ENCODE results near the gene NCBP2.

The NCBP2 gene

DNA sequence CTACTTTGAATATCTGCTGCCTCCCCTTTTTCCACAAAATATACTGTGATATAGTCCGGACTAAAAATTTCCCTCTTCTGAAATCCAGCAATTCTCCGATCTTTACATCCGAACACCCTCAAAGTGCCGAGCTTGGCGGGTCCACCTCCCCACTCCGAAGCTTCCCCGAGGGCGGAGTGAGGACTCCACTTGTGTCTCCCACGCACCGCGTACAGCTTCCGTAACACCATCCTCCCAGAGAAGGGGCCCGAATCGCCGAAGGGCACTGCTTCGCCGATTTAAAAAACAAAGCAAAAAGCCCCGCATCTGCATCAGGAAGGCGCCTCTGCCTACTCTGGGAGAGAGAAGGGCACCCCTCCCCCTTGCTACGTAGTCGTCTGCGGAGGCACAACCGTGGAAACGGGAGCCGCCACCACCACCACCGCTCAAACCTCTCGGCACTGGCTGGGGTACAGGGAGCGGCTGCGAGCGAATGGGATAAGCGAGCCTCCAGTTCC, 551 bp downstream of the NCBP2 start:
- peak; percentile 62 for DNase-seq (ENCODE audit: low read depth)

DNA sequence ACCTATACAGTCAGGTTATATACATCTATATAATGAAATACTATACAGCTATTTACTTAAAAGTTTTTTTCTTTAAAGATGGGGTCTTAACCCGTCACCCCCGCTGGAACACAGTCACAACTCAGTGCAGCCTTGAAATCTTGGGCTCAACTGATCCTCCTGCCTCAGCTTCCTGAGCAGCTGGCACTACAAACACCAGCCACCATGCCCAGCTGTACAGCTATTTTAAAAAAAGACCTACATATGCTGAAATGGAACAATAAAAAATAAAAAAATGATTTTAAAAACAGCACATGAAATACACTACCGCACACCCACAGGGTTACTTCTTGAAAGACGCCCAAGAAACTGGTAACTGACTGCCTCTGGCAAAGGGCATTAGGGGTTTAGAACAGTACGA, 3.8 kb downstream of the NCBP2 start:
- DNase-seq (ENCODE audit: low read depth), result no peak

DNA sequence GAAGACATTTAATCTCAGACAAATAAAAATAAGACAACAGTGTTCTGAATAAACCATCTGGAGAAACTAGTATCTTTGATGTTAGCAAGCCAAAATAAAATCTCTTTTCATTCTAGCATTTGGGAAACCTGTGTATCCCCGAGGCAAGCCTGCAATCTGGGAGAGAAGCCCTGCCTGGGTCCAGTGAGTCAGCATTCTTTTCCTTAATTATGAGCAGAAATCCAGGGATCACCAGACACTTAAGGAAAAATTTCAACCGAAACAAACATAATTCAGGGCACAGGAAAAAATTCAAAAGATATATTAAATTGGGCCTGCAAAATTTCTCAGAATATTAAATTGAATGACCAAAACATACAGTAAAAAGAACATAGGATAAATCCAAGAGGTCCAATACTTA, 4.2 kb downstream of the NCBP2 start:
- peak; percentile 58 for DNase-seq (ENCODE audit: low read depth)

DNA sequence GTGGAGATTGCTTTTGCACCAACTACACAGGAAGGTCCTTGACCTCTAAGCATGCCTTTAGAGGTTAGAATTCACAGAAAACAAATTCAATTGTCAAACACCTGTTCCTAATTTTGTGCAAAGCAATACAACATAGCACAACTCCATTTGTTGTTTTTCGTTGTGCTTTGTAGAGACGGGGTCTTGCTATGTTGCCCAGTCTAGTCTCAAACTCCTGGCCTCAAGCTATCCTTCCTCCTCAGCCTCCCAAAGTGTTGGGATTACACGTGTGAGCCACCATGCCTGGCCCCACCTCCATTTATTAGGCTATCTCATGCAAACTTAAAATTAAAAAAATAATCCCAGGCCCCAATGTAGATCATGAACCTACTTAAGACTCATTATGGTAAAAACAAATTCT, 6.0 kb downstream of the NCBP2 start:
- DNase-seq (ENCODE audit: low read depth), result no peak

DNA sequence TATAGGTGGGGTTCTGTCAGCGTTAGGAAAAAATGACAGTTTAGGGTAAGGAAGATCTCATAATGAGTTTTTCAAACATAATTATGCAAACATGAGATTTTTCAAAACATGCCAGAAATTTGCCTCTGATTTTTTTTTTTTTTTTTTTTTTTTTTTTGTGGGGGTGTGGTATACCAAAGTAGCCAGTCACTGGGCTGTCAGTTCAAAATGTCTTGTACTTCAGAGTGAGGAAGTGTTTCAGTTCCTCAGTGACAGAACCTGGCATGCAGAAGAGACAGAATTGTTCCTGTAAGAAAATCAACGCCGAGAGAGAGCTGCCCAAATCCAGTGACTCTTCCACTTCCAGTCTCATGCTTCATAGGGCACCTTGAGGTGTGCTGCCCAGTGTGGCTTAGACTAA, 9.7 kb downstream of the NCBP2 start:
- DNase-seq (ENCODE audit: low read depth), result no peak

DNA sequence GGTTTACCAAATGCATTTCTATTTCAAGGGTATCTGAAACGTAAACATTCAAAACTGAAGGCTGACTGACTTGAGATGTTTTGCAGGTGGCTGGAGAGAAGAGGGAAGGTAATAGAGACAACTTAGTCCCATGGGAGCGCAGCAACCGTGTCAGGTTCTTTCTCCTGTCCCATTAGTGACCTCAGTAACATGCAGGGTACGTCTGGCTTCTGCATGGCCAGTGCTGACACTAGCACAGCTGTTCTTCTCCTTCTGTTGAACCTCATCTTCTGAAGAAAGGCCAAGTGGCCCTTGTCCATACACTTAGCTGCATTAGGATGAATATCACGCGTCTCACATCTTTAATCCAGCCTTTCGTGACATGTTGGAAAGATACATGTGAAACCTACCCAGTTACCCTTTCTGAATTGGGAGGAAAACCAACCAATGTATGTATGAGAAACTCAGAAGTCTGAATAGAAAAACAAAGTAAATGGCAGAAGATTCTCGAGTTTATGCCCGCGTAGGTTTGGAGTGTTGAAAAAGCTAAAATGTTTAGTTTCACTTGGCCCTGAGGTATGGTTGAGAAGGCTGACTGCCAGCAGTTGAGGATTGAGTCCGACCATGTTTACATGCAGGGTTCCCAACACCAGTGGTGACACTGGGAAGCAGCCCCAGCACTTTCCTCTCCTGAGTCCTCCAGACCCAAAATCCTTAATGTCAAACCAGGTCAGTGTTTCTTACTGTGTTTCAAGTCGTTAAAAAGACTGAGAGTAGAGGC, 10.3 kb downstream of the NCBP2 start:
- no peak for DNase-seq (ENCODE audit: low read depth)

DNA sequence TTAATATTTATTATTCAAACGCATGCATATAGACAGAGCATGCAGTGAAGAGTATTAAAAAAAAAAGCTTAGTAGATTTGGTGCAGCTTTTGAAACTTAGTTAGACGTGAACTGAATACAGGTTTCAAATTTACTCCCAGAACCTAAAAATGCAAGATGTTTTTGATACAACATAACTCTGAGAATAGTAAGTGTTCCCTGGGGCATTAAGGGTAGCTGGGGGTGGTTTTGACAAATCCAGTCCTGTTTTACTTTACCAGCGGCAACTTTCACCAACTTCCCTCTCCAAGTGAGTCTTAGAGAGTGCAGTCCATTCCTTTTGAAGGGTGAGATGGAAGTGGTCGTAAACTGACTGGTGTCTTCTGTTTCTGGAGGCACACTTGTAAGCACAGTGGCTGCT, 11.2 kb downstream of the NCBP2 start:
- DNase-seq (ENCODE audit: low read depth), result no peak

DNA sequence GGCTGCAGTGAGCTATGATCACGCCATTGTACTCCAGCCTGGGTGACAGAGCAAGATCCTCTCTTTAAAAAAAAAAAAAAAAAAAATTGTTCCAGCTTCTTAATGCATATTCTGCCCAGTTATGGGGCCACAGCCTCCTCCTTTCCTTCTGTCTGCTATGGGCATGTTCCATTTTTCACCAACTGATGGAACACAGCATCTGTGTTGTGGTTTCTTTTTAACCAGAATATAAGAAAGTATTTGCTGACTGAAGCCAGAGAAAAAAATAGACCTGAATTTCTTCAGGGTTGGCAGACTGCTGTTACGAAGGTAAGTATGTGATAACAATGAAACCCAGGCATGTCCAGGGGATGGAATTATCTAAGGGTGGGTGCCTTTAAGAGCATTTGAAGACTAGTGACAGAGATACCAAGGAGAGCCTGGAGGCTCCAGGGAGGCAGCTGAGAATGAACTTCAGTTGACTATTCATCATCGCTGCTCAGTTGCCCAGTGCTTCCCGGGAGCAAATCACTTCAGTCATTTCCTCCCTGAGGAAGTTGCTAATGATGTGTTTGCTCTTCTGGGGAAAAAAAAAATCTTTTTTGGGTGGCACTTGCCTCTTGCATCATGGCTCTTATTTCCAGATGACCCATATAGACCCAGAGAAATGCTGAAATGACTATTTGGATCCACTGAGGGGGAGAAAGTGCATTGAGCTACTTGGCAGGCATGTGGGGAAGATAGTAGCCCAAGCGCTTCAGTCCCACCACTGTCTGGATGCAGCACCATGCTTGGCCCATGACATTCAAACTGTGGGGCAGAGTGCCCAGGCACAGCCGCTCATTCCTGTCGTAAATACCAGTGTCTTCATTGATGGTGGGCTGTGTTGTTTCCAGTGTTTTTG, 14.5 kb downstream of the NCBP2 start:
- DNase-seq (ENCODE audit: low read depth), result no peak

DNA sequence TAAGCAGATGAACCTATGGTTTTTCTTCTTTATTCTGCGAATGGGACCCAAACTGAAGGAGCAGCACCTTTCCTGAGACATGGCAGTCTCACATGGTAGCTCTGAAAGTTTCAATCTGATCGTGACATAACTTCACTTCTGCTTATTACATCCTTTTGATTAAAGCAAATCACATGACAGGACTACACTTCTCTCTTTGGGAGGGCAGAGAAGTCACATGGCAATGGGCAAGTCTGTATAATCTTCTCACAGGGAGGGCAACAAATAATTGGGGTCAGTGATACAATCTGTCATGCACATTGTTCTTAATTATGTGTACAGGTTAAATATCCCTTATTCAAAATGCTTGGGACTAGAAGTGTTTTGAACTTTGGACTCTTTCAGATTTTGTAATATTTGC, 21.6 kb downstream of the NCBP2 start:
- no peak for DNase-seq (ENCODE audit: low read depth)

DNA sequence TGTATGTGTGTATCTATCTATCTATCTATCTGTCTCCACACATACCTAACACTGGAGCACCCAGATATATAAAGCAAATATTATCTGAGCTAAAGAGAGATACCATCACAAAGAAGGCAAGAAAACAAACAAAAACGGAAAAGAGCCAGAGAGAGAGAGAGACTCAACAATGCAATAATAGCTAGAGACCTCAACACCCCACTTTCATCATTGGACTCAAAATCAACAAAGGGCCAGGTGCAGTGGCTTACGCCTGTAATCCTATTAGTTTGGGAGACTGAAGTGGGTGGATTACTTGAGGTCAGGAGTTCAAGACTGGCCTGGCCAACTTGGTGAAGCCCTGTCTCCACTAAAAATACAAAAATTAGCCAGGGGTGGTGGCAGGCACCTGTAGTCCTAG, 23.4 kb downstream of the NCBP2 start:
- no peak for DNase-seq (ENCODE audit: low read depth)

DNA sequence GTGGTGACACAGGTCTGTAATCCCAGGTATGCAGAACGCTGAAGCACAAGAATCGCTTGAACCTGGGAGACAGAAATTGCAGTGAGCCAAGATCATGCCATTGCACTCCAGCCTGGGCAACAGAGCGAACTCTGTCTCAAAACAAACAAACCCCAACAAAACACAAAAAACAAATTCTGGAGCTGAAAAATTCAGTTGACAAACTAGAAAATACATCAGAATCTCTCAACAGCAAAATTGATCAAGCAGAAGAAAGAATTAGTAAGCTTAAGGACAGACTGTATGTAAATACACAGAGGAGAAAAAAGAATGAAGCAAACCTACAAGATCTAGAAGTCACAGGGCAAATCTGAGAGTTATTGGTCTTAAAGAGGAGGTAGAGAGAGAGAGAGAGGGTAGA, 25.3 kb downstream of the NCBP2 start:
- DNase-seq (ENCODE audit: low read depth), result no peak

DNA sequence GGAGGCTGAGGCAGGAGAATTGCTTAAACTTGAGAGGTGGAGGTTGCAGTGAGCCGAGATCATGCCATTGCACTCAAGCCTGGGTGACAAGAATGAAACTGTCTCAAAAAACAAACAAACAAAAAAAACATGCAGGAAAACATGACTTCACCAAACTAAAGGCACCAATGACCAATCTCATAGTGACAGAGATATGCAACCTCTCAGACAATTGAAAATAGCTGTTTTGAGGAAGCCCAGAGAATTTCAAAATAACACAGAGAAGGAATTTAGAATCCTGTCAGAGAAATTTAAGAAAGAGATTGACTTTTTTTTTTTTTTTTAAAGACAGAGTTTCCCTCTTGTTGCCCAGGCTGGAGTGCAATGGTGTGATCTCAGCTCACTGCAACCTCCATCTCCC, 26.1 kb downstream of the NCBP2 start:
- no peak for DNase-seq (ENCODE audit: low read depth)

DNA sequence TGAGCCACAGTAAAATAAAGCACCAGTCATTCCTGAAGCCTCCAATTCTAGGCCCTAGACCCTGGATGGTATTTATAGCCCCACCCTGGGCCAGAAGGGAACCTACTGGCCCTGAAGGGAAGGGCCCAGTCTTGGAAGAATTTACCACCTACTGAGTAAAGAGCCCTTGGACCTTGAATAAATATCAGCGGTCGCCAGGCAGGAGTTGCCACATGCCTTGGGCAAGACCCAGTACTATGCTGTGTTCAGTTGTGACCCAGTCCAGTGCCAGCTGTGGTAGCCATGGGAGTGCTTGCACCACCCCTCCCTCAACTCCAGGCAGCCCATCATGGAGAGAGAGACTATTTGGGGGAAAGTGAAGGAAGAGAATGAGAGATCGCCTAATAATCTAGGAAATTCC, 27.0 kb downstream of the NCBP2 start:
- DNase-seq (ENCODE audit: low read depth), result no peak

DNA sequence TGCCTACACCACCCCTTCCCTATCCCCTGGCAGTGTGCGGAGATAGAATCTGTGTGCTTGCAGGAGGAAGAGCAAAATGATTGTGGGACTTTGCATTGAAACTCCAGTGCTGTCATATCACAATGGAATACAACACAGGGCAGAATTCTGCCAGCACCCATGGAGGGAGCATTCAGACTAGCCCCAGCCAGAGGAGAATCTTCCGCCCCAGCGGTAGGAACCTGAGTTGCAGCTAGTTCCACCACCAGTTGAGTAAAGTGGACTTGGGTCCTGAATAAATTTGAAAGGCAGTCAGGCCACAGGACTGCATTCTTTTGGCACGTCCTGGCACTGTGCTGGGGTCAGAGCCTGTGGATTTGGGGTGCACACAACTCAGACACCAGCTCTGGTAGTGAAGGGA, 27.5 kb downstream of the NCBP2 start:
- no peak for DNase-seq (ENCODE audit: low read depth)

DNA sequence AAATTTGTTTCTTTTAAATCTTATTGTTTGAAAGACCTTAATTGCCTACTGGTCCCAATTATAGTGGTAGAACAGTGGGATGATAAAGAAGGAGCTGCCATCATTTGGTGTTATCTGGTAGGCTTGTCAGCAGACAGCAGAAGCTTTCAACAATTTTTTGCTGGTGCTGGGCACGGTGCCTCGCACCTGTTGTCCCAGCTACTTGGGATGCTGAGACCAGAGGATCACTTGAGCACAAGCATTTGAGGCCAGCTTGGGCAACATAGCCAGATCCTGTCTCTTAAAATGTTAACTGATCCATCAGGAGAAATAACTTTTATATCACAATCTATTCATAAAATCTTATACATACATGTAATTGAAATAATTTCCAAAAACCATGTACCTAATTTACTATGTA, 38.6 kb downstream of the NCBP2 start:
- no peak for DNase-seq (ENCODE audit: low read depth)

DNA sequence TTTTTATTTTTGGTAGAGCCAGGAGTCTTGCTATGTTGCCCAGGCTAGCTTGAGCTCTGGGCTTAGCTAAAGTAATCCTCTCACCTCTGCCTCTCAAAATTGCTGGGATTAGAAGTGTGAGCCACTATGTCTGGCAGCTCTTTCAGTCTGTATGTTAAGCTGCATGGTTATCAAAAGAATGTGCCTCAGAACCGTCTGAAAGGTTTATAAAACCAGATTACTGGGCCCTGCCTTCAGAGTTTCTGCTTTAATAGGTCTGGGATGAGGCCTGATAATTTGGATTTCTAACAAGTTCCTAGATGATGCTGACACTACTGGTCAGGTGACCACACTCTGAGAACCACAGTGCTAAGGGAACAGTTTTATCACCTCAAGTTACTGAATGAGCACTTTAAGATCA, 40.0 kb downstream of the NCBP2 start:
- DNase-seq (ENCODE audit: low read depth), result no peak

DNA sequence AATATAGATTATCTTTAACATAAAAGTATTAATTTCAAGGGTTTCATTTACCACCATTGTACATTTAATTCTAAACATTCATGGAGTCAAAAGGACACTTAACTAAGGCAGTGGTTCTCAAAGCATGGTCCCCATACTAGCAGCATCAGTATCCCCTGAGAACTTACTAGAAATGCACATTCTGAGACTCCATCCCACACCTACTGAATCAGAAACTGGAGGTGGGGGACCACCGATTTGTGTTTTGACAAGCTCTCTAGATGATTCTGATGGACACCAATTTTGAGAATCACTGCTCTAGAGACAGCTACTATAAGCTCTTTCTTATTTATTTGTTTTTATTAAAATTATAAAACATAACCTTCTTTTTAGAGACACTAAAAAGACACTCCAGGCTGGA, 40.6 kb downstream of the NCBP2 start:
- DNase-seq (ENCODE audit: low read depth), result no peak

DNA sequence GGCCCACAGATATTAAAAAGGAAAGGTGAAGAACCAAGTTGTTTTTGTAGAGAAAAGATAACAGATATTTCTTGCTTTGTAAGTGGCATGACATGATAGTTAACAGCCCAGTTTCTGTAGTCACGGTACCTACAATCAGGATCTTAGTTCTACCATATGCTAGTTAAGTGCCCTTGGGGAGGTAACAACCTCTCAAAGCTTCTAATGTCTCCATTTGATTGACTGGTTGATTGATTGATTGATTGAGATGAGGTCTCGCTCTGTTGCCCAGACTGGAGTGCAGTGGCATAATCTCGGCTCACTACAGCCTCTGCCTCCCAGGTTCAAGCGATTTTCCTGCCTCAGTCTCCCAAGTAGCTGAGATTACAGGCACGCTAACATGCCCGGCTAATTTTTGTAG, 46.1 kb downstream of the NCBP2 start:
- no peak for DNase-seq (ENCODE audit: low read depth)

DNA sequence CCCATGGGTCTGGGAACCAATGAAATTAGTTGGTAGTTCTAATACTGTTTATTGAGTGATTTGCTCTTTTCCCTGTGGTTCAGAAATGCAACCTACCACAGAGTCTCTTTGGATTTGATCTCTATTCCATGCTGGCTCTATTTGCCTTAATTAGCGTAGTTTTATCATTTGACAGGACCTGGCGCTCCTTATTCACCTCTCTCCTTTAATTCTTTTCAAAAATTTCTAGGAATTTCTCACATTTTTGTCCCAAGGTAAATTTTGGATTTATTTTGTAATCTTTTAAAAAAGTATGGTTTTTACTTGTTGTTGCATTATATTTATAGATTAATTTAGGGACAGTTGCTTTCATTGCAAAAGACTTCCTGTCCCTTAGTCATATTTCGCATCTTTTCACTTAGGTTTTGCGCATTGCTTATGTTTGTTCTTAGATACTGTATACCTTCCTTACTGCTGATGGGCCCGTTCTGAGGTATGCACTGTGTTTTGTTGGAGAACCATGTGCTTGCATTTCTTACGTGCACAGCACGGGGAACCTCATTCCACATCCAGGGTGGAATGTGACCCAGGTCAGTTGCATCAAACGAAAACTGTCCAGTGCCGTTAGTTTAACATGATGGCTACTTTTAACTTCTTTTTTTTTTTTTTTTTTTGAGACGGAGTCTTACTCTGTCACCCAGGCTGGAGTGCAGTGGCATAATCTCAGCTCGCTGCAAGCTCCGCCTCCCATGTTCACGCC, 47.6 kb downstream of the NCBP2 start:
- DNase-seq (ENCODE audit: low read depth), result no peak

DNA sequence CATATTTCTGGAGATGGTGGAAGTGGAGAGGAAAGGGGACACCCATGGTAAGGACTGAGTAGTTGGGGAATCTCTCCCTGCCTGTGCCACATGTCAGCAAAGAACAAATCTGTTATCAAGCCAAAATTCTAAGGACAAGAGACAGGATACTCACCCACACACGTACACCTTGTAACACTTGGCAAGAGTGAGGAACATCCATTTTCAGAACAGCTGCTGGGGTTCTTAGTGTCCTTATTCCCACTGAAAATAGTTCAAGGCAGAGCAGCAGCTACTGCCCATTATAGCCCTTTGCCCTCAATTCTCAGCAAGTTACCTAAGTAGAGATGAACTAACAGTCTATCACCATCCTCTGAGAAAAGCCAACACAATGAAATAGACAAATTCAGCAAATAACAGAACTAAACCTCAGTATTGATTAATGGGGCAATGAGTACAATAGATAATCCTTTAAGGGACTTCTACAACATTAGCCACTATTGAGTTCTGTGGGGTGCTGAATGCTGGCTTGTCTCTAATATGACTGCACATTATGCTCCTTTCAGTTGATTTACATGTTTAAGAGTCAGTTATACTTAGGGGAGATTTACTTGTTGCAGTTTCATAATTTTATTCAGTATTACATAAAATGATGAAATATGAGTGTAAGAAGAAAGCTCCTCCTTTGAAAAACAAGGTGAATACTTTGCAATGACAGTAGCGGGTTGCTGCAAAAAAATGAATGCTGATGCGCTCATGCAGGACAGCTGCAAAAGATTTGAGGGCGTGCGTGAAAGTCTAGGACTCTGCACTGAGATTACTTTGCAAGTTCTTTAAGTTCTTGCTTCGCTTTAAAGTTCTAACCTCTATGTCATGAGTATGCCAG, 52.3 kb downstream of the NCBP2 start:
- DNase-seq (ENCODE audit: low read depth), result no peak

DNA sequence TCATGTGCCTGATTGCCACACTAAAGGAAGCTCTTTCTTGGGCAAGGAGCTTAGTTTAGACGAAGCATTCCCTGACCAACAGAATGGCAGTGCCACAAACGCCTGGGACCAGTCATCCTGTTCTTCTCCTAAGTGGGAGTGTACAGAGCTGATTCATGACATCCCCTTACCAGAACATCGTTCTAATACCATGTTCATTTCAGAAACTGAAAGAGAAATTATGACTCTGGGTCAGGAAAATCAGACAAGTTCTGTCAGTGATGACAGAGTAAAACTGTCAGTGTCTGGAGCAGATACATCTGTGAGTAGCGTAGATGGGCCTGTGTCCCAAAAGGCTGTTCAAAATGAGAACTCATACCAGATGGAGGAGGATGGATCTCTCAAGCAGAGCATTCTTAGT, 56.2 kb downstream of the NCBP2 start:
- no peak for DNase-seq (ENCODE audit: low read depth)
